GM12801 (cell line): ENCODE results near the gene NDUFA8.

Source experiments
- TF ChIP-seq, protein P1 (sequence below): IDR thresholded peaks from one replicate; pipeline ENCODE4 v1.5.1; 2011; ENCODE audit warnings: control low read depth; ENCODE audit not compliant: insufficient read length; ENCODE audit errors: extremely low read depth

Gene NDUFA8

DNA sequence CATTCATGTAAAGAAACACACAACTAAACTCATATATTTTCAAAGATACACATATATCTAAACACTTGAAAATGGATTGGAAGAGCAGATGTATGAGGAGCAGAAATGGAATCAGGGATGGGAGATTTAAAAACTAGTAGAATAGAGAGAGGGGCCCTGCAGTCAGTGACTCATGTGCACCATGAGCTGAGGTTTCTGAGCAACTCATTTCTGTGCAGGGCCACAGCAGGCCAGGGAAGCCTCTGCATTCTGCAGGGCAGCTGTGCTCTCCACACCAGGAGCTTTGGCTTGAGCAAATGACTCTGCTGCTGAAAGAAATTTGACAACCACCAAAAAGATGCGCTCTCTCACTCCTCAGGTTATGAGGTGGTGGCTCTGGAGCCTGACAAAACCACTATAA lies 42.1 kb upstream of the NDUFA8 start:
- TF ChIP-seq, protein P1, sequence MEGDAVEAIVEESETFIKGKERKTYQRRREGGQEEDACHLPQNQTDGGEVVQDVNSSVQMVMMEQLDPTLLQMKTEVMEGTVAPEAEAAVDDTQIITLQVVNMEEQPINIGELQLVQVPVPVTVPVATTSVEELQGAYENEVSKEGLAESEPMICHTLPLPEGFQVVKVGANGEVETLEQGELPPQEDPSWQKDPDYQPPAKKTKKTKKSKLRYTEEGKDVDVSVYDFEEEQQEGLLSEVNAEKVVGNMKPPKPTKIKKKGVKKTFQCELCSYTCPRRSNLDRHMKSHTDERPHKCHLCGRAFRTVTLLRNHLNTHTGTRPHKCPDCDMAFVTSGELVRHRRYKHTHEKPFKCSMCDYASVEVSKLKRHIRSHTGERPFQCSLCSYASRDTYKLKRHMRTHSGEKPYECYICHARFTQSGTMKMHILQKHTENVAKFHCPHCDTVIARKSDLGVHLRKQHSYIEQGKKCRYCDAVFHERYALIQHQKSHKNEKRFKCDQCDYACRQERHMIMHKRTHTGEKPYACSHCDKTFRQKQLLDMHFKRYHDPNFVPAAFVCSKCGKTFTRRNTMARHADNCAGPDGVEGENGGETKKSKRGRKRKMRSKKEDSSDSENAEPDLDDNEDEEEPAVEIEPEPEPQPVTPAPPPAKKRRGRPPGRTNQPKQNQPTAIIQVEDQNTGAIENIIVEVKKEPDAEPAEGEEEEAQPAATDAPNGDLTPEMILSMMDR = no peak

DNA sequence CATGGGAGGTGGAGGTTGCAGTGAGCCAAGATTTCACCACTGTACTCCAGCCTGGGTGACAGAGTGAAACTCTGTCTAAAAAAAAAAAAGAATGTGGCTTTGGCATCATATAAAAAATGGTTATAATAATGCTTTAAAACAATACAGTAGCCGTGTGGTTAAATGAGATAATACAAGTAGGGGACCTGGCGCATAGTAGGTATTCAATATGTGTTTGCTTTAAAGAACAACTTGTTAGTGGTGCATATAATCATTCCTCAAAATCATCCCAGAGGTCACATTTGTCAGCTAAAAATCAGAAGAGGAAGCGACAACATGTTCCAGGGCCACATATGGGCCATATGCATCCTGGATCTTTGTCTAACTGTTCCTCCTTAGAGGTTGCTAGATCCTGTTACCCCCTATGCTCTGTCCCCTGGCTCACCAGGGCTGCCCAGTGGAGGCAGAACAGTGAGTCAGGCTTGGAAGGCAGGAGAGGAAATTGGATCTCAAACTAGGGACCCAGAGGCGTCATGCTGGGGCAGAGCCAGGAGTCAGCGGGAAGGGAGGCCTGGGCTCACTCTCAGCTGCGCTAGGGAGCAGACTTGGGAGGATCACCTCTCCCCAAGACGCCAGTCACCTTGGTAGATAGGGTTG lies 41.5 kb upstream of the NDUFA8 start:
- TF ChIP-seq, protein P1 = no peak

DNA sequence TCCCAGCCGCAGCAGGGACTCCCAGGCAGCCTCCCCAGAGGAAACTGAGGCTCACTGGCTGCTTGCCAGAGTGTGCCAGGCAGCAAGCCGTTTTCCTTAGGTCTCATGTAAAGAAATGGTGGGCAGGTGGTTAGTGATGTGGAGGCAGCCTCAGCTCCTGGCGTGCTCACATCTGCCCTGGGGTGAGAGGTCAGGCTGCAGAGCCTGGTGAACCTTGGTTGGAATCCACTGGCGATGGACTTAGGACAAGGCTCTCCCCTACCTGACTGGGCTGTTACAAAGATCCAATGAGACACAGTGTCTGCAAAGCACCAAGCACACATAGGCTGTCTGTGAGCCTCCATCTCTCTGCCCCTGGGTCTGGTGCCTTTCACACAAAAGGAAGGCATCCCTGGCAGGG lies 38.3 kb upstream of the NDUFA8 start:
- TF ChIP-seq, protein P1 = no peak

DNA sequence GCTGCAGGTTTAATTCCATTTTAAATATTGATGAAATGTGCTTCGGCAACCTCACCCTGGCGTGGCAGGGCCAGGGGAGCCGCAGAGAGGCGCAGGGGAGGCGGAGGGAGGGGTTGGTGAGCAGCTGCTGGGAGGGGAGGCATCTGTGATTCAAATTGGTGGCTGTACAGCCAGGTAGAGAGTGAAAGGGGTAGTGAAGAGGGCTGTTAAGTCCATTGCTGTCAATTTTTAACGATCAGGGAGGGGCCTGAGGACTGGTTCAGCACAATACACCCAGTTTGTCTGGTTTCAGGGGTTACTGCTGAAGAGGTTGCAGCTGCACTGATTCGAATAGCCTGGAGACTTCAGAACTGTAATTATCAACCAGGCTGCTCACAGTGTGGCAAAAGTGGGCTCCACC lies 37.8 kb upstream of the NDUFA8 start:
- TF ChIP-seq, protein P1 = no peak

DNA sequence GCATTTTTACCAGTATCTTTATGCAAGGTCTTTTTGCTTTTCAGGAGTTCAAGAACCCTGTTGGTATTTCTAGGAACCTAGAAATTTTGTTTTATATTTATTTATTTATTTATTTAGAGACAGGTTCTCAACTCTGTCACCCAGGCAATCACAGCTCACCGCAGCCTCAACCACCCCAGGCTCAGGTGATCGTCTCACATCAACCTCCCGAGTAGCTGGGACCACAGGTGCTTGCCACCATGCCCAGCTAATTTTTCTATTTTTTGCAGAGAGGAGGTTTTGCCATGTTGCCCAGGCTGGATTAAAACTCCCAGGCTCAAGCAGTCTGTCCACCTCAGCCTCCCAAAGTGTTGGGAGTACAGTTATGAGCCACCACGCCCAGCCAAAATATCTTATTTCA lies 36.3 kb upstream of the NDUFA8 start:
- TF ChIP-seq, protein P1 = no peak

DNA sequence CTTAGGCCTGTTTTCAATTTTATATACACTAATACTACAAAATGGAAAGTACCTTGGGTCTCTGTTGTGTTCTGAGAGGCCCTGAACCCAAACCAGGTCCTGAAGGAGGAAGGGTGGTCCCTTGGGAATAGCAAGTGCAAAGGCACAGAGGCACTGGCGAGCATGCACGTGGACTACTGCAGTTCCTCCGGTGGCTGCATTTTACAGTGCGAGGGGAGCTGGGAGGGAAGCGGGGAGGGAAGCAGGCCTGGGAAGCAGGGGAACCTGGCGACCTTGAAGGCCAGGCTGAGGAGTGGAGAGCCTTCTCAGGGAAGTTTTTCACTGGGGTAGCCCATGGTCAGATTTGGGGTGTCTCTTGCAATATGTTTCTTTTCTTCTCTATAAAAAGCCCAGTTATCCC lies 34.1 kb upstream of the NDUFA8 start:
- TF ChIP-seq, protein P1 = no peak

DNA sequence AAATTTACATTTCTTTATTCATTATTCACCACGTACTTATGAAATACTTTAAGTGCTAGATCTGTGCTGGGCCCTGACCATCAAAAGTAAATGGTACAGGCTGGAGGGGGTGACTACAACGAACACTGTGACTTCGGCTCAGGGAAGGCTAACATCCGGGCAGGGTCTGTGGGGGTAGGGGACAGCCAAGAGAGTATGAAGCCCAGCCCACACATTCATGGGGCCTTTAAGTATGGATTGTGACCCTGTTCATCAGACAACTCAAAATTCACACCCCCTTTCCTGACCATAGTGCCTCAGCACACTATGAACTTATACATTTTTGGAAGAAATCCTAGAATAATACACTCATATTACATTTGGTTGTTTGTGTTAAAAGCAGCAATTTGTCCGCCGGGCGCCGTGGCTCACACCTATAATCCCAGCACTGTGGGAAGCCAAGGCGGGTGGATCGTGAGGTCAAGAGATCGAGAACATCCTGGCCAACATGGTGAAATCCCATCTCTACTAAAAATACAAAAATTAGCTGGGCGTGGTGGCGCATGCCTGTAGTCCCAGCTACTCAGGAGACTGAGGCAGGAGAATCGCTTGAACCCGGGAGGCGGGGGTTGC lies 33.4 kb upstream of the NDUFA8 start:
- TF ChIP-seq, protein P1 = no peak
